ENCODE results near the gene EBF4.
A peak's percentile ranks its signal among the peaks of the same experiment; 100 is the strongest.

EBF4 gene

DNA sequence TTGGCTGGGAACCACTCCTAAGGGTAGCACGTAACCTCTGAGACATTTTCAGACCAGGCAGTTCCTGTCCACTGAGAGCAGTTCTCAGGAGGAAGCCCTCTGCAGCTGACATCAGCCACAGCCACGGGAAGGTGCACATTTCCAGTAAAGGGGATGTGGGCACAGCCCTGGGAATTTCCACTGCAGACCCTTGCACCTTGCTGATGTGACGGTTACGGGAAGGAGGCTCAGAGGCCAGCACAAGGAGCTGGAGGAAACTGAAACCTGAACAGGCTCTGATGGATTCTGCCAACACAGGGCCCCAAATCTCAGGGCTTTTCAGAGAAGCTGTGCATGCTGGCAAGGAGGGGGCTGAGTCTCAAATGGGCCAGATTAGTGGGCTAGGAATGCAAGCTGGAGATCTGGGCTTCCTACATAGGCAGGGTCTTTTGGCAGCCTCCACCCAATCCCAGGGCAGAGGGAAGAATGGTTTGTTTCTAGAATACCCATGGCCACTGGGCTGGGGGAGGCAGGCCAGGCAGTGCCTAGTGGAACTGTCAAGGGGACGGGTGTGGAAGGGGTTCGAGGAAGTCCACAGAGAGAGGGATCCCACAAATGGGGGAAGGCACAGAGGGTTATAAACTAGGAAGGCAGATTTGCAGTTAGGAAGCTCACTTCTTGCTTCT, 14.2 kb downstream of the EBF4 start:
- Histone ChIP-seq H3K27me3 (ENCODE audit: low read depth, low read length) (peaks cover 23% of the 10 kb centered on the region), H3K4me2 (ENCODE audit: low read length) (peak overlapping the region; percentile 61)

DNA sequence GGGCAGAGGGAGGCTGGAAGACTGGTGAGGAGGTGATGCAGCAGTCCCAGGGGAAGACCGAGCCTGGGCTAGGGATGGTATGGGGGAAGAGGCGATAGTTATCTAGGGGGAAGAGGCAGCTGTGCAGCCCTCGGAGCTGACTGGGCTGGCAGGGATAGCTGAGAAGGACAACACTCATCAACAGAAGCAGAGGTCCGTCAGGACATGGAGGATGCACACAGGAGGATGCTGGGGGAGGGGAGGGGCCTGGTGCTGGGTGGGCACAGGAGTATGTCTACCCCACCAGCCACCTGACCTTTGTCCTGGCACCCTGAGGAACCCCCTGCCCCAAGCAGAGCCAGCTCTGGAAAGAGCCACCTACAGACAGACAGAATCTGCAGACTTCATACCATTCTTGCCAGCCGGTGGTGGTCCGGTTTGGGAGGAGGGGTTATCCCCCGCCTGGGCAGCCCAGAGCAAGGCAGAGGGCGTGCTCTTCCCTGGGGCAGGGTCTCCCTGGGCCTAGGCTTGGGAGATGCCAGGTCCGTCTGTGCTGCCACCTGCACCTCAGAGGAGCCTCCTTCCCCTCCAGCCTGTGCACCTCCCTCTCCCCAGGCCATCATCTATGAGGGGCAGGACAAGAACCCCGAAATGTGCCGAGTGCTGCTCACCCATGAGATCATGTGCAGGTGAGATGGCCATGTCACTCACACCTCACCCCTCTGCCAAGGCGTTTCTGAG, 14.9 kb downstream of the EBF4 start:
- Histone ChIP-seq H3K36me3 (replicated peaks; ENCODE audit: low read depth, low read length) (no peaks in the 10 kb centered on the region), H3K4me3 (ENCODE audit: low read length) (peak overlapping the region; percentile 32; the same call in 1 of the 2 replicates), H3K4me1 (ENCODE audit: low read length) (peaks cover 13% of the 10 kb centered on the region), H4K20me1 (ENCODE audit: insufficient read depth, low read length) (no peaks in the 10 kb centered on the region), H3K9ac (ENCODE audit: low read length) (no peak overlapping the region), H3K27me3 (ENCODE audit: low read depth, low read length) (peaks cover 30% of the 10 kb centered on the region), H2AFZ (ENCODE audit: low read depth, low read length) (peak overlapping the region; percentile 43; the same call in 1 of the 2 replicates), H3K4me2 (ENCODE audit: low read length) (peak overlapping the region; percentile 61; the same call in 1 of the 2 replicates), H3K79me2 (ENCODE audit: low read length) (no peaks in the 10 kb centered on the region), H3K27ac (ENCODE audit: low read length) (no peak overlapping the region), H3K9me3 (ENCODE audit: insufficient read depth, low read length) (no peaks in the 10 kb centered on the region)
- TF ChIP-seq EZH2phosphoT487 (IDR thresholded peaks at IDR 0.05; ENCODE audit: low read depth) (no peak), CTCF (IDR thresholded peaks at IDR 0.05; ENCODE audit: low read depth, low read length) (no peak)

More for the DNA sequence above, 14.2 kb downstream of the EBF4 start:
- peaks cover 13% of the 10 kb centered on the region for H3K4me1 ChIP-seq (ENCODE audit: low read length)
- 0 out of 2 replicates have a peak overlapping the region, but pooled peaks have one; percentile 1 for H3K9ac ChIP-seq (ENCODE audit: low read length)
- no peaks in the 10 kb centered on the region for H4K20me1 ChIP-seq (ENCODE audit: insufficient read depth, low read length)
- H3K36me3 ChIP-seq (replicated peaks; ENCODE audit: low read depth, low read length), result no peaks in the 10 kb centered on the region
- H2AFZ ChIP-seq (ENCODE audit: low read depth, low read length), result peak overlapping the region; percentile 43; the same call in 1 of the 2 replicates
- H3K79me2 ChIP-seq (ENCODE audit: low read length), result no peaks in the 10 kb centered on the region
- H3K4me3 ChIP-seq (ENCODE audit: low read length), result peak overlapping the region; percentile 32; the same call in 1 of the 2 replicates
- no peak overlapping the region for H3K27ac ChIP-seq (ENCODE audit: low read length)
- no peaks in the 10 kb centered on the region for H3K9me3 ChIP-seq (ENCODE audit: insufficient read depth, low read length)
- TF ChIP-seq EZH2phosphoT487 (IDR thresholded peaks at IDR 0.05; ENCODE audit: low read depth) (no peak), CTCF (IDR thresholded peaks at IDR 0.05; ENCODE audit: low read depth, low read length) (no peak)

DNA sequence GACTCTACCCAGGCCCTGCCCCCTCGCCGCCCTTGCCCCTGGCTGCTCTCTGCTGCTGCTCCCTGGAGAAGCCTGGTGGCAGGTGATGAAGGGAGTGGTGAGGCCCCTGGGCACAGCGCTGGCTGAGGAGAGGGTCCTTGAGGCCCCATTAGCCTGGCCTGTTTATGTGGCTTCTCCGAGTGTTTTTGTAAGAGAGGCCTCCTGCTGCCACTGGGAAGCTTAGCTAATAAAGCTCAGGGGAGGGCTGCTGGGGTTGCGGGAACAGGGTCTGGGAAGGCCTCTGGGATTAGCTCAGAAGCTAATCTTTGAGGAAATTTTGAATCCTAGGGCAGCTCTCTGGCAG, 15.5 kb downstream of the EBF4 start:
- no peaks in the 10 kb centered on the region for H4K20me1 ChIP-seq (ENCODE audit: insufficient read depth, low read length)
- H3K9me3 ChIP-seq (ENCODE audit: insufficient read depth, low read length), result no peaks in the 10 kb centered on the region
- H3K79me2 ChIP-seq (ENCODE audit: low read length), result no peaks in the 10 kb centered on the region
- H3K36me3 ChIP-seq (replicated peaks; ENCODE audit: low read depth, low read length), result no peaks in the 10 kb centered on the region
- no peak overlapping the region for H2AFZ ChIP-seq (ENCODE audit: low read depth, low read length)
- H3K27ac ChIP-seq (ENCODE audit: low read length), result no peak overlapping the region
- H3K4me1 ChIP-seq (ENCODE audit: low read length), result peaks cover 13% of the 10 kb centered on the region
- no peak overlapping the region for H3K4me3 ChIP-seq (ENCODE audit: low read length)
- TF ChIP-seq CTCF (IDR thresholded peaks at IDR 0.05; ENCODE audit: low read depth, low read length) (no peak), EZH2phosphoT487 (IDR thresholded peaks at IDR 0.05; ENCODE audit: low read depth) (no peak)
- no peak overlapping the region for H3K9ac ChIP-seq (ENCODE audit: low read length)
- H3K4me2 ChIP-seq (ENCODE audit: low read length), result no peak overlapping the region
- H3K27me3 ChIP-seq (ENCODE audit: low read depth, low read length), result peaks cover 34% of the 10 kb centered on the region

DNA sequence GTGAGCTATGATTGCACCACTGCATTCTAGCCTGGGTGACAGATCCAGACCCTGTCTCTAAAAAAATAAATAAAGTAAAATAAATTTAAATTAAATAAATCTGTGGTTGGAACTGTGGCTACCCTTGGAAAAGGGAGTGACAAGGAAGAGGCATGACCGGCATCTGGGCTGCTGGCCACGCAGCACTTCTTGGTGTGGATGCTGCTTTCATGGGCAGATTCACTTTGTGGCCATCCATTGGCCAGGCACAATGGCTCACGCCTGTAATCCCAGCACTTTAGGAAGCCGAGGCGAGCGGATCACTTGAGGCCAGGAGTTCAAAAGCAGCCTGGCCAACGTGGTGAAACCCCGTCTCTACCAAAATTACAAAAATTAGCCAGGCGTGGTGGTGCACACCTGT, 16.1 kb downstream of the EBF4 start:
- Histone ChIP-seq H4K20me1 (ENCODE audit: insufficient read depth, low read length) (no peaks in the 10 kb centered on the region), H3K27ac (ENCODE audit: low read length) (no peak overlapping the region), H2AFZ (ENCODE audit: low read depth, low read length) (no peak overlapping the region), H3K4me2 (ENCODE audit: low read length) (no peak overlapping the region), H3K9ac (ENCODE audit: low read length) (no peak overlapping the region), H3K36me3 (replicated peaks; ENCODE audit: low read depth, low read length) (no peaks in the 10 kb centered on the region), H3K4me3 (ENCODE audit: low read length) (no peak overlapping the region), H3K9me3 (ENCODE audit: insufficient read depth, low read length) (no peaks in the 10 kb centered on the region), H3K79me2 (ENCODE audit: low read length) (no peaks in the 10 kb centered on the region), H3K27me3 (ENCODE audit: low read depth, low read length) (peaks cover 35% of the 10 kb centered on the region), H3K4me1 (ENCODE audit: low read length) (peaks cover 13% of the 10 kb centered on the region)
- no peak for TF ChIP-seq CTCF (IDR thresholded peaks at IDR 0.05; ENCODE audit: low read depth, low read length)
